Smooth muscle cell (in vitro differentiated cells): ENCODE results near the gene SAMD14. TPM values are rescaled to one million over a fixed set of nuclear protein-coding genes. Genes with fewer than 3 reads are reported as not detected.

Experiments
- DNase-seq: peaks from one replicate; lab custom pipeline; 2025; ENCODE audit not compliant: unreplicated experiment; lab: John Stamatoyannopoulos, UW
- H2AFZ ChIP-seq: fragments of 200-600 bp; sonication (generic); 2 replicates; pipeline ENCODE4 v1.6.0; 2016; ENCODE audit warnings: antibody characterized with exemption, low read depth, mild to moderate bottlenecking
- H3F3A ChIP-seq: fragments of 200-600 bp; sonication (generic); 2 replicates; pipeline ENCODE4 v1.6.0; 2017; ENCODE audit warnings: antibody characterized with exemption, low read depth
- H3K27ac ChIP-seq: fragments of 200-600 bp; sonication (generic); 2 replicates; pipeline ENCODE4 v1.5.1; 2016; ENCODE audit warnings: low read depth, mild to moderate bottlenecking
- H3K27me3 ChIP-seq: fragments of 200-600 bp; sonication (generic); 2 replicates; pipeline ENCODE4 v1.6.1; 2016; ENCODE audit warnings: low read depth, mild to moderate bottlenecking
- H3K36me3 ChIP-seq: fragments of 200-600 bp; sonication (generic); 2 replicates; pipeline ENCODE4 v1.5.1; 2016; ENCODE audit warnings: low read depth
- H3K4me1 ChIP-seq: fragments of 200-600 bp; sonication (generic); 2 replicates; pipeline ENCODE4 v1.5.1; 2016; ENCODE audit warnings: low read depth
- H3K4me2 ChIP-seq: fragments of 200-600 bp; sonication (generic); 2 replicates; pipeline ENCODE4 v1.6.0; 2016; ENCODE audit warnings: mild to moderate bottlenecking
- H3K4me3 ChIP-seq: fragments of 200-600 bp; sonication (generic); 2 replicates; pipeline ENCODE4 v1.5.1; 2016; ENCODE audit warnings: mild to moderate bottlenecking
- H3K79me2 ChIP-seq: fragments of 200-600 bp; sonication (generic); 2 replicates; pipeline ENCODE4 v1.6.0; 2016; ENCODE audit warnings: low read depth, mild to moderate bottlenecking
- H3K9ac ChIP-seq: fragments of 200-600 bp; sonication (generic); 2 replicates; pipeline ENCODE4 v1.6.0; 2016; ENCODE audit warnings: low read depth
- H3K9me3 ChIP-seq: fragments of 200-600 bp; sonication (generic); replicated peaks from 2 replicates; pipeline ENCODE4 v1.5.1; 2016; ENCODE audit warnings: low read depth
- H4K20me1 ChIP-seq: fragments of 200-600 bp; sonication (generic); 2 replicates; pipeline ENCODE4 v1.6.0; 2016; ENCODE audit warnings: low read depth
- WGBS: methylation state at CpG from one replicate; pipeline ENCODE4 v1.1.7; 2016; ENCODE audit warnings: low lambda C conversion rate; 5-methylcytosine and 5-hydroxymethylcytosine counted together
- polyA plus RNA-seq: library from polyadenylated mRNA; unstranded; fragments of >200 nt; fragmentation: Nextera tagmentation; extraction: Ambion mirVana; gene quantifications from 2 replicates; pipeline ENCODE4 v1.2.1, GENCODE V29; 2016
- total RNA-seq: library from RNA; depleted of rRNA; stranded (reverse); fragments of >200 nt; gene quantifications from 2 replicates; pipeline ENCODE4 v1.2.3, GENCODE V29; 2014
- TF ChIP-seq, protein P1 (sequence below): fragments of 200-600 bp; sonication (generic); IDR thresholded peaks from 2 replicates; pipeline ENCODE4 v1.5.1; 2017; ENCODE audit warnings: borderline replicate concordance, mild to moderate bottlenecking, antibody characterized with exemption; ENCODE audit not compliant: insufficient read depth, poor library complexity, severe bottlenecking

Gene SAMD14
- total and polyA plus RNA-seq, 2 experiments from 2014 or later, result 13.7 to 39.1 TPM

- Histone ChIP-seq H3K4me1 (peaks cover 4% of the 10 kb centered on the region), H2AFZ (peak overlapping the region; percentile 79), H3K36me3 (no peaks in the 10 kb centered on the region), H3K4me3 (peak overlapping the region; percentile 60), H3K4me2 (peak overlapping the region; percentile 92), H3K27me3 (no peaks in the 10 kb centered on the region), H3K27ac (no peak overlapping the region), H4K20me1 (no peaks in the 10 kb centered on the region), H3K79me2 (no peaks in the 10 kb centered on the region), H3F3A (no peaks in the 10 kb centered on the region), H3K9ac (no peak overlapping the region), H3K9me3 (no peaks in the 10 kb centered on the region)
- TF ChIP-seq, protein P1, sequence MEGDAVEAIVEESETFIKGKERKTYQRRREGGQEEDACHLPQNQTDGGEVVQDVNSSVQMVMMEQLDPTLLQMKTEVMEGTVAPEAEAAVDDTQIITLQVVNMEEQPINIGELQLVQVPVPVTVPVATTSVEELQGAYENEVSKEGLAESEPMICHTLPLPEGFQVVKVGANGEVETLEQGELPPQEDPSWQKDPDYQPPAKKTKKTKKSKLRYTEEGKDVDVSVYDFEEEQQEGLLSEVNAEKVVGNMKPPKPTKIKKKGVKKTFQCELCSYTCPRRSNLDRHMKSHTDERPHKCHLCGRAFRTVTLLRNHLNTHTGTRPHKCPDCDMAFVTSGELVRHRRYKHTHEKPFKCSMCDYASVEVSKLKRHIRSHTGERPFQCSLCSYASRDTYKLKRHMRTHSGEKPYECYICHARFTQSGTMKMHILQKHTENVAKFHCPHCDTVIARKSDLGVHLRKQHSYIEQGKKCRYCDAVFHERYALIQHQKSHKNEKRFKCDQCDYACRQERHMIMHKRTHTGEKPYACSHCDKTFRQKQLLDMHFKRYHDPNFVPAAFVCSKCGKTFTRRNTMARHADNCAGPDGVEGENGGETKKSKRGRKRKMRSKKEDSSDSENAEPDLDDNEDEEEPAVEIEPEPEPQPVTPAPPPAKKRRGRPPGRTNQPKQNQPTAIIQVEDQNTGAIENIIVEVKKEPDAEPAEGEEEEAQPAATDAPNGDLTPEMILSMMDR, result peak; percentile 90
- 2% methylated on average over 52 of the region's 53 CpGs for WGBS
- peak; percentile 80 for DNase-seq
These were observed 31.3 kb upstream of the SAMD14 start for GRCh38 chr17:50161023-50161910.

DNA sequence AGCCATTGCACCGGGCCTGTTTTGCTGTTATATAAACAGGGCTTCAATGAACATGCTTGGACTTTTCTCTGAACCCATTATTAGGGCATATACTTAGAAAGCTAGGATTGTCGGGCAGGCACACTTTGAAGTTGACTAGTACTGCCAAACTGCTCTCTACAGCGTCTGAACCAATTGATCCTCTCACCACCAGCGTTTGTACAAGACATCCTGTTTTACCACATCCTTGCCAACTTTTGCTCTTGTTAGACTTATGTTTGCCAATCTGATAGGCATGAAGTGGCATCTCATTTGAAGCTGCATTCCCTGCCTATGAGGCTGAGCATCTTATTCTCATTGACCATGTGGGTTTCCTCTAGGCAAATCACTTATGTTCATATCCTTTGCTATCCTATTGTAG lies 27.9 kb upstream of the SAMD14 start:
- Histone ChIP-seq H3K4me2 (no peak overlapping the region), H3K9ac (no peak overlapping the region), H4K20me1 (no peaks in the 10 kb centered on the region), H3K79me2 (no peaks in the 10 kb centered on the region), H3K36me3 (no peaks in the 10 kb centered on the region), H3F3A (peaks cover 7% of the 10 kb centered on the region), H3K27ac (no peak overlapping the region), H3K4me1 (peaks cover 4% of the 10 kb centered on the region), H3K27me3 (no peaks in the 10 kb centered on the region), H2AFZ (no peak overlapping the region), H3K4me3 (no peak overlapping the region), H3K9me3 (no peaks in the 10 kb centered on the region)
- WGBS, result 77% methylated on average over 4 of the region's 4 CpGs
- TF ChIP-seq, protein P1, result no peak
- DNase-seq, result no peak

GRCh38 chr17:50155115-50155819 lies 25.3 kb upstream of the SAMD14 start:
- Histone ChIP-seq H3F3A (peaks cover 12% of the 10 kb centered on the region), H3K4me2 (peak overlapping the region; percentile 27), H3K27ac (peak overlapping the region; percentile 50), H3K36me3 (no peaks in the 10 kb centered on the region), H3K4me1 (peaks cover 8% of the 10 kb centered on the region), H4K20me1 (no peaks in the 10 kb centered on the region), H3K4me3 (no peak overlapping the region), H3K27me3 (no peaks in the 10 kb centered on the region), H3K9ac (no peak overlapping the region), H3K79me2 (peaks cover 6% of the 10 kb centered on the region), H2AFZ (no peak overlapping the region), H3K9me3 (no peaks in the 10 kb centered on the region)
- TF ChIP-seq, protein P1, result no peak
- no peak for DNase-seq
- 68% methylated on average over 8 of the region's 8 CpGs for WGBS
